Neutrophil (primary cell): ENCODE measurements around the gene KCNAB3.

ENCODE experiments used
- H3K27ac ChIP-seq: fragments of 200-600 bp; sonication (generic); 2 replicates; pipeline ENCODE4 v1.5.1; 2016; ENCODE audit warnings: mild to moderate bottlenecking, moderate library complexity
- H3K27me3 ChIP-seq: fragments of 200-600 bp; sonication (generic); 2 replicates; pipeline ENCODE4 v1.6.0; 2016; ENCODE audit warnings: mild to moderate bottlenecking
- H3K36me3 ChIP-seq: fragments of 200-600 bp; sonication (generic); 2 replicates; pipeline ENCODE4 v1.5.1; 2017
- H3K4me1 ChIP-seq, 2 experiments: fragments of 200-600 bp in 1 of 2; sonication (generic) in 1 of 2; 1 replicate in 1 of 2; 2 replicates in 1 of 2; pipeline versions ENCODE4 v1.5.1 to v1.6.1; 2013 to 2016; ENCODE audit warnings: low read depth in 1 of 2, low read length in 1 of 2, mild to moderate bottlenecking in 1 of 2, moderate library complexity in 1 of 2; ENCODE audit not compliant: control insufficient read depth in 1 of 2, insufficient read depth in 1 of 2
- H3K4me3 ChIP-seq, 2 experiments: fragments of 200-600 bp in 1 of 2; sonication (generic) in 1 of 2; 1 replicate in 1 of 2; 2 replicates in 1 of 2; pipeline ENCODE4 v1.5.1; 2013 to 2016; ENCODE audit warnings: low read depth in 1 of 2, low read length in 1 of 2, mild to moderate bottlenecking in 1 of 2, moderate library complexity in 1 of 2
- H3K9me3 ChIP-seq: fragments of 200-600 bp; sonication (generic); 2 replicates; pipeline ENCODE4 v1.5.1; 2016
- TF ChIP-seq, protein P1 (sequence below): fragments of 200-600 bp; sonication (generic); IDR thresholded peaks from 2 replicates; pipeline ENCODE4 v1.5.1; 2016; ENCODE audit warnings: antibody characterized with exemption

The KCNAB3 gene

DNA sequence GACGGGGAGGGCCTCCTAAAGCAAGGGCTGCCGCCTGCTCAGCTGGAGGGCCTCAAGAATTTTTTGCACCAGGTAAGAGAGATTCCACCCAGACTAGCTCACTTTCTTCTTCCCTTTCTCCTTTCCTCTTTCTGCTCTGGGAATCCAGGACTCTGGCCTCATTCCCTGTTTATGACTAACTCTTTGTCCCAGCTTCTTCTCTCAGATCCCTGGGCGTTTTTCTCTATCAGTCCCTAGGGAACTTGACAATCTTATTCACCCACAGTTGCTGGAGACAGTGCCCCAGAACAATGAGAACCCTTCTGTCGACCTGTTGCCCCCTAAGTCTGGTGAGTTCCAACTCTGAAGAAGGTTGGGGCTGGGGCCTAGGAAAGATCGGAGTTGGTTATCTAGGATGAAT, 18.0 kb upstream of the KCNAB3 start:
- H3K27ac ChIP-seq, result no peak overlapping the region
- peaks cover 58% of the 10 kb centered on the region for H3K36me3 ChIP-seq
- no peak overlapping the region for H3K4me3 ChIP-seq
- no peaks in the 10 kb centered on the region for H3K9me3 ChIP-seq
- H3K27me3 ChIP-seq, result no peaks in the 10 kb centered on the region
- TF ChIP-seq, protein P1, sequence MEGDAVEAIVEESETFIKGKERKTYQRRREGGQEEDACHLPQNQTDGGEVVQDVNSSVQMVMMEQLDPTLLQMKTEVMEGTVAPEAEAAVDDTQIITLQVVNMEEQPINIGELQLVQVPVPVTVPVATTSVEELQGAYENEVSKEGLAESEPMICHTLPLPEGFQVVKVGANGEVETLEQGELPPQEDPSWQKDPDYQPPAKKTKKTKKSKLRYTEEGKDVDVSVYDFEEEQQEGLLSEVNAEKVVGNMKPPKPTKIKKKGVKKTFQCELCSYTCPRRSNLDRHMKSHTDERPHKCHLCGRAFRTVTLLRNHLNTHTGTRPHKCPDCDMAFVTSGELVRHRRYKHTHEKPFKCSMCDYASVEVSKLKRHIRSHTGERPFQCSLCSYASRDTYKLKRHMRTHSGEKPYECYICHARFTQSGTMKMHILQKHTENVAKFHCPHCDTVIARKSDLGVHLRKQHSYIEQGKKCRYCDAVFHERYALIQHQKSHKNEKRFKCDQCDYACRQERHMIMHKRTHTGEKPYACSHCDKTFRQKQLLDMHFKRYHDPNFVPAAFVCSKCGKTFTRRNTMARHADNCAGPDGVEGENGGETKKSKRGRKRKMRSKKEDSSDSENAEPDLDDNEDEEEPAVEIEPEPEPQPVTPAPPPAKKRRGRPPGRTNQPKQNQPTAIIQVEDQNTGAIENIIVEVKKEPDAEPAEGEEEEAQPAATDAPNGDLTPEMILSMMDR, result no peak
- peaks cover 4% of the 10 kb centered on the region in 2 experiments for H3K4me1 ChIP-seq

DNA sequence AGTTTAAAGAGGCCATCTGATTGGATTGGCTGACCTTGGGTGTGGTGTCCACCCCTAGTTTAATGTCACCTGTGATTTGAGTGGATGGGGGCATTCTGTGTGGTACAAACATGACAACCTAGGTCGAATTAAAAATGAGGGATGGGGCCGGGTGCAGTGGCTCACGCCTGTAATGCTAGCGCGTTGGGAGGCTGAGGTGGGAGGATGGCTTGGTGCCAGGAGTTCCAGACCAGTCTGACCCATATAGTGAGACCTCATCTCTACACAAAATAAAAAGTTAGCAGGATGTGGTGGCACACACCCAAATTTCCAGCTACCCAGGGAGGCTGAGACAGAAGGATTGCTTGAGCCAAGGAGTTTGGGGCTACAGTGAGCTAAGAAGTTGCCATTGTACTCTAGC, 16.8 kb upstream of the KCNAB3 start:
- H3K36me3 ChIP-seq, result peaks cover 65% of the 10 kb centered on the region
- H3K9me3 ChIP-seq, result no peaks in the 10 kb centered on the region
- H3K27ac ChIP-seq, result no peak overlapping the region
- H3K4me3 ChIP-seq, result no peak overlapping the region
- TF ChIP-seq, protein P1, result no peak
- H3K27me3 ChIP-seq, result no peaks in the 10 kb centered on the region
- peaks cover 4% of the 10 kb centered on the region in 2 experiments for H3K4me1 ChIP-seq

DNA sequence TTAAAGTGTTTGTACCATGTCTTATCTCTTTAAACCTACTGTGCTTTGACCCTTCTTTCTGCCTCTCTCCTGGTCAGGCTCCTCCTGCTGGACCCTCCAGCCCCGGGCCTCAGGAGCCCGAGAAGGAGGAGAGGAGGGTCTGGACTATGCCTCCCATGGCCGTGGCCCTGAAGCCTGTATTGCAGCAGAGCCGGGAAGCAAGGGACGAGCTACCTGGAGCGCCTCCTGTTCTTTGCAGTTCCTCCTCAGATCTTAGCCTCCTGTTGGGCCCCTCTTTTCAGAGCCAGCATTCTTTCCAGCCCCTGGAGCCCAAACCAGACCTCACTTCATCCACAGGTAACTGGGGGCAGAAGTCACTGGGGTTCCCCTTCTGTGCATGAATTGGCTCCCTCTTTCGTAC, 16.0 kb upstream of the KCNAB3 start:
- H3K4me1 ChIP-seq, result peaks cover 4% of the 10 kb centered on the region in 2 experiments
- H3K9me3 ChIP-seq, result no peaks in the 10 kb centered on the region
- no peak overlapping the region for H3K4me3 ChIP-seq
- H3K36me3 ChIP-seq, result peaks cover 71% of the 10 kb centered on the region
- no peaks in the 10 kb centered on the region for H3K27me3 ChIP-seq
- no peak overlapping the region for H3K27ac ChIP-seq
- TF ChIP-seq, protein P1, result no peak

DNA sequence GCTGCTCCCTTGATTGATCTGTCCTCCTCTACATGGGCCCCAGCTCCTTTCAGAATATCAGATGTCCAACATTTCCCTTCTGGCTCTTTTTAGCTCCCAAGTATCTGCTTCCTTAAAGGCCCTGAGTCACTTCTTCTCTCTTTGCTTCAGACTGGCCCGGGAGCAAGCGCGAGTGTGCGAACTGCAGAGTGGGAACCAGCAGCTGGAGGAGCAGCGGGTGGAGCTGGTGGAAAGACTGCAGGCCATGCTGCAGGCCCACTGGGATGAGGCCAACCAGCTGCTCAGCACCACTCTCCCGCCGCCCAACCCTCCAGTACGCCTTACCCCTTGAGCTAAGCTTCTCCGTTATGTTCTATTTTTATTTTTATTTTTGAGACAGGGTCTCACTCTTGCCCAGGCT, 14.7 kb upstream of the KCNAB3 start:
- no peaks in the 10 kb centered on the region for H3K9me3 ChIP-seq
- TF ChIP-seq, protein P1, result no peak
- peaks cover 81% of the 10 kb centered on the region for H3K36me3 ChIP-seq
- H3K27ac ChIP-seq, result no peak overlapping the region
- H3K4me3 ChIP-seq, result no peak overlapping the region
- no peaks in the 10 kb centered on the region for H3K27me3 ChIP-seq
- H3K4me1 ChIP-seq, result peaks cover 4% of the 10 kb centered on the region in 2 experiments

DNA sequence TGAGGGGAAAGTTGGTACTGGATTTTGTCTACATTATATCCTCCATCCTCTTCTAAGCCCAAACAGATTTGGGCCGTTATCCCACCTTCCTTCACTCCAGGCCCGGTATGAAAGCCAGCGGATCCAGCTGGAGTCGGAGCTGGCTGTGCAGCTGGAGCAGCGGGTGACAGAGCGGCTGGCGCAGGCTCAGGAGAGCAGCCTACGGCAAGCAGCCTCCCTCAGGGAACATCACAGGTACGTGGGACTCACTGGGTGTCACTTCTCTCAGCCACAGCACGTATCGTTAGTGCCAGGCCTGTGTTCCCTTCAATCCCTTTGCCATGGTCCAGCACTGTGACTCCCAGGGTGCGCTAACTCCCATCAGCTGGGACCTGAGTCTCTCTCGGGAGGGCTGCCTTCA, 13.6 kb upstream of the KCNAB3 start:
- peaks cover 80% of the 10 kb centered on the region for H3K36me3 ChIP-seq
- H3K4me1 ChIP-seq, result peaks cover 4% of the 10 kb centered on the region in 2 experiments
- H3K27ac ChIP-seq, result no peak overlapping the region
- H3K4me3 ChIP-seq, result no peak overlapping the region
- TF ChIP-seq, protein P1, result no peak
- no peaks in the 10 kb centered on the region for H3K9me3 ChIP-seq
- no peaks in the 10 kb centered on the region for H3K27me3 ChIP-seq

DNA sequence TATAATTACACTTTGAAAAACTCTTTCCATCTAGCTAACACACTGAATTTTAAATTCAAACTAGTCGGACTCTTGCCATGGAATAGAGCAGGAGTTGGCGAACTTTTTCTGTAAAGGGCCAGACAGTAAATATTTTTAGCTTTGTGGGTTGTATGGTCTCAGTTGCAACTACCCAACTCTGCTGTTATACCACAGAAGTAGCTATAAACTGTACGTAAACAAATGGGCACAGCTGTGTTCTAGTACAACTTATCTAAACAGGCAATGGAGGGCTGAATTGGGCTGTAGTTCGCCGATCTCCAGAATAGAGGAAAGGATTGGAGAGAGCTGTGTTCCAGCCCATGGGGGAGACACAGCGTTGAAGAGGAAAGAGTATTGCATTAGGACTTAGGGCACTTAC, 11.1 kb upstream of the KCNAB3 start:
- Histone ChIP-seq H3K4me3 (no peak overlapping the region), H3K36me3 (peaks cover 77% of the 10 kb centered on the region), H3K27me3 (no peaks in the 10 kb centered on the region), H3K9me3 (no peaks in the 10 kb centered on the region), H3K4me1 (peaks cover 4% of the 10 kb centered on the region in 2 experiments), H3K27ac (no peak overlapping the region)
- TF ChIP-seq, protein P1, result no peak
